ENCODE measurements around the gene RGMA.

RGMA gene

GRCh38 chr15:92997821-92998220, 91.2 kb downstream of the RGMA start:
- H3K4me3 ChIP-seq (ENCODE audit: low read depth, low read length) = no peak overlapping the region
- no peak for TF ChIP-seq CTCF (IDR thresholded peaks at IDR 0.05; ENCODE audit: low read depth, low read length)

- no peak for TF ChIP-seq CTCF (IDR thresholded peaks at IDR 0.05; ENCODE audit: low read depth, low read length)
- no peak overlapping the region for H3K4me3 ChIP-seq (ENCODE audit: low read depth, low read length)
These were observed 96.3 kb downstream of the RGMA start for GRCh38 chr15:92992720-92993119.

GRCh38 chr15:92990031-92990430, 99.0 kb downstream of the RGMA start:
- TF ChIP-seq CTCF (IDR thresholded peaks at IDR 0.05; ENCODE audit: low read depth, low read length) = no peak
- no peak overlapping the region for H3K4me3 ChIP-seq (ENCODE audit: low read depth, low read length)

- H3K4me3 ChIP-seq (ENCODE audit: low read depth, low read length) = no peak overlapping the region
- TF ChIP-seq CTCF (IDR thresholded peaks at IDR 0.05; ENCODE audit: low read depth, low read length) = no peak
These were observed 99.5 kb downstream of the RGMA start for GRCh38 chr15:92989470-92989869.

Data from WI38 (cell line).